Activated T-cell treated with anti-CD3 and anti-CD28 coated beads for 48 hours (primary cell): ENCODE results near the gene PET117.
"Not testable (repeated sequence)": the region's sequence is repeated elsewhere in the genome, so short reads cannot be mapped to it uniquely, and the experiment has no call there.

Experiments
- DNase-seq: peaks from one replicate; pipeline ENCODE4 v3.0.0-alpha.2; 2020; ENCODE audit warnings: low read depth

Gene PET117

GRCh38 chr20:18164356-18164755, 26.7 kb downstream of the PET117 start:
- DNase-seq, result no peak

- no peak for DNase-seq
These were observed 27.9 kb downstream of the PET117 start for GRCh38 chr20:18165553-18165952.

- no peak for DNase-seq
These were observed 28.7 kb downstream of the PET117 start for GRCh38 chr20:18166241-18166881.

GRCh38 chr20:18166950-18167349, 29.3 kb downstream of the PET117 start:
- no peak for DNase-seq

- DNase-seq, result no peak
These were observed 34.7 kb downstream of the PET117 start for GRCh38 chr20:18172379-18172778.

GRCh38 chr20:18174906-18175683, 37.4 kb downstream of the PET117 start:
- no peak for DNase-seq

- no peak for DNase-seq
These were observed 38.7 kb downstream of the PET117 start for GRCh38 chr20:18176318-18176785.

GRCh38 chr20:18180366-18180765, 42.7 kb downstream of the PET117 start:
- DNase-seq, result not testable (repeated sequence)

GRCh38 chr20:18180815-18181214, 43.2 kb downstream of the PET117 start:
- DNase-seq, result no peak

- DNase-seq, result no peak
These were observed 49.4 kb downstream of the PET117 start for GRCh38 chr20:18187020-18187419.

GRCh38 chr20:18188434-18188833, 50.8 kb downstream of the PET117 start:
- DNase-seq, result no peak

- DNase-seq, result no peak
These were observed 52.9 kb downstream of the PET117 start for GRCh38 chr20:18190338-18191233.

- no peak for DNase-seq
These were observed 53.6 kb downstream of the PET117 start for GRCh38 chr20:18191306-18191705.
